ENCODE data around the gene PTPRK. TPM values are rescaled to one million over a fixed set of nuclear protein-coding genes. Genes with fewer than 3 reads are reported as not detected.
A peak's percentile ranks its signal among the peaks of the same experiment; 100 is the strongest.

PTPRK gene
- total and polyA plus RNA-seq, 2 of the 13 experiments (the other 11 are each of a cell fraction or from before 2014, with no cell fraction given) = 43.6 to 98.3 TPM

DNA sequence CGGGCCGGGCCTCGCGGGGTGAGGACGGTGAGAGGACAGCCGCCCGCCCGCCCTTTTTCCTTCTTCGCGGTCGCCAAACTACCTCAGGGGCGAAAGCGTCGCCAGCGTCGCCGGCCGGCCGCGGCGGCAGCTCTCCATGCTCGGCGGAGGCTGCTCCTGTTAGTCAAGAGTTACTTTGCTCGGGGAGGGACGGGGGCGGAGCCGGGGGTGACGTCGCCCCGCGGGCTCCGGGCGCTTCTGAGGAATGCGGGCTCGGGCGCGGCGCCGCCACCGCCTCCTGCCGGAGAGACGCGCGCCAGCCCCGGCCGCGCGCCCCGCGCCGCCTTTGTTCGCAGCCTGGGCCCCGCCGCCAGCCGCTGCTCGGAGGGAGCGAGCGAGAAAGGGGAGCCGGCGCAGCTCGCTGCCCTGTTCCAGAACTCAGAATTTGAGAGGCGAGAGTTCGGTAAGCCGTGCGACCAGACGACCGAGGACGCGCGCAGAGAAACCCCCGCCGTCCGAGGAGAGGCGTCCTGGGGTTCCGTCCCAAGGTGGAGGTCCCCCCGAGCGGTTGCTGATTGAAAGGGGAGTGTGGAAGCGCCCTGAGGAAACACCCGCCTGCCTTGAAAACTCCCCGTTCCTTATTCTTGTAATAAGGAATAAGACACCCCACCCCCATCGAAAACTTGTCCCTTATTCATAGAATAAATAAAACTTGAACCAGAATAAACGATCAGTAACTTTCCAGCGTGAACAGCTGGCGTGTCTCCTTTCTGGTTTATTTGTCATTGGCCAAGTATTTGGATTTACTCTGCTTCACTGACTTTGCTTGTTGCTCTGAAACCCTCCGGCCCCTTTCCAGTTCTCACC lies at the start of gene PTPRK (continued):
- TF ChIP-seq, protein P1, sequence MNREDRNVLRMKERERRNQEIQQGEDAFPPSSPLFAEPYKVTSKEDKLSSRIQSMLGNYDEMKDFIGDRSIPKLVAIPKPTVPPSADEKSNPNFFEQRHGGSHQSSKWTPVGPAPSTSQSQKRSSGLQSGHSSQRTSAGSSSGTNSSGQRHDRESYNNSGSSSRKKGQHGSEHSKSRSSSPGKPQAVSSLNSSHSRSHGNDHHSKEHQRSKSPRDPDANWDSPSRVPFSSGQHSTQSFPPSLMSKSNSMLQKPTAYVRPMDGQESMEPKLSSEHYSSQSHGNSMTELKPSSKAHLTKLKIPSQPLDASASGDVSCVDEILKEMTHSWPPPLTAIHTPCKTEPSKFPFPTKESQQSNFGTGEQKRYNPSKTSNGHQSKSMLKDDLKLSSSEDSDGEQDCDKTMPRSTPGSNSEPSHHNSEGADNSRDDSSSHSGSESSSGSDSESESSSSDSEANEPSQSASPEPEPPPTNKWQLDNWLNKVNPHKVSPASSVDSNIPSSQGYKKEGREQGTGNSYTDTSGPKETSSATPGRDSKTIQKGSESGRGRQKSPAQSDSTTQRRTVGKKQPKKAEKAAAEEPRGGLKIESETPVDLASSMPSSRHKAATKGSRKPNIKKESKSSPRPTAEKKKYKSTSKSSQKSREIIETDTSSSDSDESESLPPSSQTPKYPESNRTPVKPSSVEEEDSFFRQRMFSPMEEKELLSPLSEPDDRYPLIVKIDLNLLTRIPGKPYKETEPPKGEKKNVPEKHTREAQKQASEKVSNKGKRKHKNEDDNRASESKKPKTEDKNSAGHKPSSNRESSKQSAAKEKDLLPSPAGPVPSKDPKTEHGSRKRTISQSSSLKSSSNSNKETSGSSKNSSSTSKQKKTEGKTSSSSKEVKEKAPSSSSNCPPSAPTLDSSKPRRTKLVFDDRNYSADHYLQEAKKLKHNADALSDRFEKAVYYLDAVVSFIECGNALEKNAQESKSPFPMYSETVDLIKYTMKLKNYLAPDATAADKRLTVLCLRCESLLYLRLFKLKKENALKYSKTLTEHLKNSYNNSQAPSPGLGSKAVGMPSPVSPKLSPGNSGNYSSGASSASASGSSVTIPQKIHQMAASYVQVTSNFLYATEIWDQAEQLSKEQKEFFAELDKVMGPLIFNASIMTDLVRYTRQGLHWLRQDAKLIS (CRISPR knock-in tag; IDR thresholded peaks at IDR 0.05) = no peak
- TF ChIP-seq ZNF496 (CRISPR knock-in tag; IDR thresholded peaks at IDR 0.05; ENCODE audit: insufficient replicate concordance) (no peak), ISL2 (CRISPR knock-in tag; IDR thresholded peaks at IDR 0.05) (peak; percentile 63; the same call in 1 of the 2 replicates), TOE1 (CRISPR knock-in tag; IDR thresholded peaks at IDR 0.05) (peak; percentile 31; the same call in 1 of the 2 replicates), MEIS1 (CRISPR knock-in tag; IDR thresholded peaks at IDR 0.05; ENCODE audit: borderline replicate concordance) (peak; percentile 84), BRCA1 (CRISPR knock-in tag; IDR thresholded peaks at IDR 0.05) (no peak), HDAC1 (CRISPR knock-in tag; IDR thresholded peaks at IDR 0.05) (peak; percentile 87), ZNF839 (CRISPR knock-in tag; IDR thresholded peaks at IDR 0.05; ENCODE audit: borderline replicate concordance) (no peak), ZNF451 (CRISPR knock-in tag; IDR thresholded peaks at IDR 0.05) (no peak), MIER3 (CRISPR knock-in tag; IDR thresholded peaks at IDR 0.05; ENCODE audit: borderline replicate concordance) (peak; percentile 15; the same call in 1 of the 2 replicates), ONECUT2 (CRISPR knock-in tag; IDR thresholded peaks at IDR 0.05) (no peak), ZNF546 (CRISPR knock-in tag; conservative IDR thresholded peaks at IDR 0.05) (no peak), TBX2 (CRISPR knock-in tag; IDR thresholded peaks at IDR 0.05; ENCODE audit: borderline replicate concordance) (peak; percentile 77), TEAD2 (CRISPR knock-in tag; IDR thresholded peaks at IDR 0.05) (no peak), KLF12 (CRISPR knock-in tag; IDR thresholded peaks at IDR 0.05; ENCODE audit: borderline replicate concordance) (no peak), ESRRA (CRISPR knock-in tag; IDR thresholded peaks at IDR 0.05; ENCODE audit: low read depth) (peak; percentile 53; the same call in 1 of the 2 replicates), ZNF17 (CRISPR knock-in tag; IDR thresholded peaks at IDR 0.05) (no peak), ZNF570 (CRISPR knock-in tag; IDR thresholded peaks at IDR 0.05; ENCODE audit: borderline replicate concordance) (no peak)
- TF ChIP-seq, protein P2, sequence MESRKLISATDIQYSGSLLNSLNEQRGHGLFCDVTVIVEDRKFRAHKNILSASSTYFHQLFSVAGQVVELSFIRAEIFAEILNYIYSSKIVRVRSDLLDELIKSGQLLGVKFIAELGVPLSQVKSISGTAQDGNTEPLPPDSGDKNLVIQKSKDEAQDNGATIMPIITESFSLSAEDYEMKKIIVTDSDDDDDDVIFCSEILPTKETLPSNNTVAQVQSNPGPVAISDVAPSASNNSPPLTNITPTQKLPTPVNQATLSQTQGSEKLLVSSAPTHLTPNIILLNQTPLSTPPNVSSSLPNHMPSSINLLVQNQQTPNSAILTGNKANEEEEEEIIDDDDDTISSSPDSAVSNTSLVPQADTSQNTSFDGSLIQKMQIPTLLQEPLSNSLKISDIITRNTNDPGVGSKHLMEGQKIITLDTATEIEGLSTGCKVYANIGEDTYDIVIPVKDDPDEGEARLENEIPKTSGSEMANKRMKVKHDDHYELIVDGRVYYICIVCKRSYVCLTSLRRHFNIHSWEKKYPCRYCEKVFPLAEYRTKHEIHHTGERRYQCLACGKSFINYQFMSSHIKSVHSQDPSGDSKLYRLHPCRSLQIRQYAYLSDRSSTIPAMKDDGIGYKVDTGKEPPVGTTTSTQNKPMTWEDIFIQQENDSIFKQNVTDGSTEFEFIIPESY (CRISPR knock-in tag; IDR thresholded peaks at IDR 0.05) = no peak
- TF ChIP-seq, protein P3, sequence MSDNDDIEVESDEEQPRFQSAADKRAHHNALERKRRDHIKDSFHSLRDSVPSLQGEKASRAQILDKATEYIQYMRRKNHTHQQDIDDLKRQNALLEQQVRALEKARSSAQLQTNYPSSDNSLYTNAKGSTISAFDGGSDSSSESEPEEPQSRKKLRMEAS (IDR thresholded peaks at IDR 0.05) = peak; percentile 83
- TF ChIP-seq, protein P4, sequence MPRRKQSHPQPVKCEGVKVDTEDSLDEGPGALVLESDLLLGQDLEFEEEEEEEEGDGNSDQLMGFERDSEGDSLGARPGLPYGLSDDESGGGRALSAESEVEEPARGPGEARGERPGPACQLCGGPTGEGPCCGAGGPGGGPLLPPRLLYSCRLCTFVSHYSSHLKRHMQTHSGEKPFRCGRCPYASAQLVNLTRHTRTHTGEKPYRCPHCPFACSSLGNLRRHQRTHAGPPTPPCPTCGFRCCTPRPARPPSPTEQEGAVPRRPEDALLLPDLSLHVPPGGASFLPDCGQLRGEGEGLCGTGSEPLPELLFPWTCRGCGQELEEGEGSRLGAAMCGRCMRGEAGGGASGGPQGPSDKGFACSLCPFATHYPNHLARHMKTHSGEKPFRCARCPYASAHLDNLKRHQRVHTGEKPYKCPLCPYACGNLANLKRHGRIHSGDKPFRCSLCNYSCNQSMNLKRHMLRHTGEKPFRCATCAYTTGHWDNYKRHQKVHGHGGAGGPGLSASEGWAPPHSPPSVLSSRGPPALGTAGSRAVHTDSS (CRISPR knock-in tag; conservative IDR thresholded peaks at IDR 0.05) = no peak

All from HepG2 (cell line).